ENCODE data around the gene B4GALNT3.
A peak's percentile ranks its signal among the peaks of the same experiment; 100 is the strongest.

The B4GALNT3 gene

GRCh38 chr12:507391-507796, 47.7 kb downstream of the B4GALNT3 start:
- DNase-seq (ENCODE audit: low read depth), result no peak
- H3K4me3 ChIP-seq (replicated peaks; ENCODE audit: low read depth, low read length), result no peak overlapping the region
- no peak for TF ChIP-seq CTCF (IDR thresholded peaks at IDR 0.05; ENCODE audit: low read length, missing control alignments)

- TF ChIP-seq CTCF (IDR thresholded peaks at IDR 0.05; ENCODE audit: low read length, missing control alignments), result no peak
- peak; percentile 24 for DNase-seq (ENCODE audit: low read depth)
- H3K4me3 ChIP-seq (replicated peaks; ENCODE audit: low read depth, low read length), result no peak overlapping the region
Observed at GRCh38 chr12:508145-508544, 48.4 kb downstream of the B4GALNT3 start.

GRCh38 chr12:508795-509194, 49.1 kb downstream of the B4GALNT3 start:
- no peak for TF ChIP-seq CTCF (IDR thresholded peaks at IDR 0.05; ENCODE audit: low read length, missing control alignments)
- DNase-seq (ENCODE audit: low read depth), result no peak
- H3K4me3 ChIP-seq (replicated peaks; ENCODE audit: low read depth, low read length), result no peak overlapping the region

GRCh38 chr12:509500-509899, 49.8 kb downstream of the B4GALNT3 start:
- no peak for TF ChIP-seq CTCF (IDR thresholded peaks at IDR 0.05; ENCODE audit: low read length, missing control alignments)
- peak; percentile 46 for DNase-seq (ENCODE audit: low read depth)
- no peak overlapping the region for H3K4me3 ChIP-seq (replicated peaks; ENCODE audit: low read depth, low read length)

- TF ChIP-seq CTCF (IDR thresholded peaks at IDR 0.05; ENCODE audit: low read length, missing control alignments), result no peak
- H3K4me3 ChIP-seq (replicated peaks; ENCODE audit: low read depth, low read length), result no peak overlapping the region
- DNase-seq (ENCODE audit: low read depth), result no peak
Observed at GRCh38 chr12:510071-510825, 50.5 kb downstream of the B4GALNT3 start.

GRCh38 chr12:512933-513332, 53.2 kb downstream of the B4GALNT3 start:
- no peak overlapping the region for H3K4me3 ChIP-seq (replicated peaks; ENCODE audit: low read depth, low read length)
- DNase-seq (ENCODE audit: low read depth), result no peak
- TF ChIP-seq CTCF (IDR thresholded peaks at IDR 0.05; ENCODE audit: low read length, missing control alignments), result no peak

GRCh38 chr12:513446-513845, 53.7 kb downstream of the B4GALNT3 start:
- no peak for DNase-seq (ENCODE audit: low read depth)
- no peak overlapping the region for H3K4me3 ChIP-seq (replicated peaks; ENCODE audit: low read depth, low read length)
- no peak for TF ChIP-seq CTCF (IDR thresholded peaks at IDR 0.05; ENCODE audit: low read length, missing control alignments)

Data from fibroblast of pulmonary artery (primary cell).